VCaP (cell line): ENCODE results near the gene PTPRT.

Experiments used
- H3K27ac ChIP-seq: fragments of 450-650 bp; 2 replicates; pipeline ENCODE4 v1.5.1; 2017
- TF ChIP-seq, protein P1 (sequence below): fragments of 450-650 bp; conservative IDR thresholded peaks from 2 replicates; pipeline ENCODE4 v1.5.1; 2017; ENCODE audit warnings: mild to moderate bottlenecking, moderate library complexity

The PTPRT gene

GRCh38 chr20:42118001-42118400, 1071.7 kb downstream of the PTPRT start:
- TF ChIP-seq, protein P1, sequence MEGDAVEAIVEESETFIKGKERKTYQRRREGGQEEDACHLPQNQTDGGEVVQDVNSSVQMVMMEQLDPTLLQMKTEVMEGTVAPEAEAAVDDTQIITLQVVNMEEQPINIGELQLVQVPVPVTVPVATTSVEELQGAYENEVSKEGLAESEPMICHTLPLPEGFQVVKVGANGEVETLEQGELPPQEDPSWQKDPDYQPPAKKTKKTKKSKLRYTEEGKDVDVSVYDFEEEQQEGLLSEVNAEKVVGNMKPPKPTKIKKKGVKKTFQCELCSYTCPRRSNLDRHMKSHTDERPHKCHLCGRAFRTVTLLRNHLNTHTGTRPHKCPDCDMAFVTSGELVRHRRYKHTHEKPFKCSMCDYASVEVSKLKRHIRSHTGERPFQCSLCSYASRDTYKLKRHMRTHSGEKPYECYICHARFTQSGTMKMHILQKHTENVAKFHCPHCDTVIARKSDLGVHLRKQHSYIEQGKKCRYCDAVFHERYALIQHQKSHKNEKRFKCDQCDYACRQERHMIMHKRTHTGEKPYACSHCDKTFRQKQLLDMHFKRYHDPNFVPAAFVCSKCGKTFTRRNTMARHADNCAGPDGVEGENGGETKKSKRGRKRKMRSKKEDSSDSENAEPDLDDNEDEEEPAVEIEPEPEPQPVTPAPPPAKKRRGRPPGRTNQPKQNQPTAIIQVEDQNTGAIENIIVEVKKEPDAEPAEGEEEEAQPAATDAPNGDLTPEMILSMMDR: no peak
- no peak overlapping the region for H3K27ac ChIP-seq

DNA sequence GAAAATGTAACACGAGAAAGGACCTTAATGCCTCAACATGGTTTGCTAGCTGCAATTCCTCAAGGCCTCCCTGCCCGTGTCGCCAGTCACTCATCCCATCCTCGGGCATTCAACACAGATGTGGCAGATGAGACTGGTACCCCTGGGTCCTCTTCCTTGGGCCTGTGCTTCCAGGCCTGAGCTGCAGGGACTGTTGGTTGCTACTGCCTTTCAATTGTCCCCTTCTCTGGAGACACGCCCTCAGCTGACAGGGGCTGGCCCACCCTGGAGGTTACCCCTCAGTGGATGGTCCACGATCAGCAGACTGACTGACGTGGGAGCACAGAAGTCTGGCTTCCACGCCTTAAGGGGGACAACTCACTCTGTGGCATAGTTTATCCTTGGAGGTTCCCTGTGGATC, 1076.5 kb downstream of the PTPRT start:
- H3K27ac ChIP-seq: no peak overlapping the region
- TF ChIP-seq, protein P1: no peak

- no peak overlapping the region for H3K27ac ChIP-seq
- TF ChIP-seq, protein P1: no peak
Measured at GRCh38 chr20:42112161-42112560, 1077.5 kb downstream of the PTPRT start.

GRCh38 chr20:42111349-42111748, 1078.4 kb downstream of the PTPRT start:
- no peak overlapping the region for H3K27ac ChIP-seq
- TF ChIP-seq, protein P1: no peak

DNA sequence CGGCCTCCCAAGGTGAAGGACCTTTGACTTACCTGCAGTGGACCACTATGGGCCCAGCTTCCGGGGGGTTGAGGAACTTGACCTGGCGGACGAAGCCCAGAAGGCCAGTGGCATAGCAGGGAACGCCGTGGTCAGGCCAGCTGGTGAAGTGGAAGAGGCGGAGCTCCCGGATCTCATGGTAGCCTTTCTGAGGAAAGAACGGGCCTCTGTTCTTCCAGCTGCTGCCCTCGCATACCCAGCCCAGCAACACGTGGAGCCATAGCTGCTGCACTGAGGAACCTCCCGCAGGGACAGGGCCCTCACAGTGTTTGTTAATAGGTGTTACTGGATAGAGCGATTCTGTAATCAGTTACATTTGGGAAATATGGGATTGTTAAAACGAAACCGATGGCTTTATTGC, 1079.4 kb downstream of the PTPRT start:
- H3K27ac ChIP-seq: no peak overlapping the region
- TF ChIP-seq, protein P1: no peak

GRCh38 chr20:42102000-42102399, 1087.7 kb downstream of the PTPRT start:
- TF ChIP-seq, protein P1: no peak

GRCh38 chr20:42100137-42100704, 1089.5 kb downstream of the PTPRT start:
- TF ChIP-seq, protein P1: no peak
- H3K27ac ChIP-seq: no peak overlapping the region

More at GRCh38 chr20:42102000-42102399, 1087.7 kb downstream of the PTPRT start:
- no peak overlapping the region for H3K27ac ChIP-seq
